Measurements from ENCODE around the gene MAU2.
"Not testable (repeated sequence)": the region's sequence is repeated elsewhere in the genome, so short reads cannot be mapped to it uniquely, and the experiment has no call there.

Gene MAU2

GRCh38 chr19:19372656-19373416 lies 52.2 kb downstream of the MAU2 start:
- Histone ChIP-seq H3K4me1 (ENCODE audit: control insufficient read depth in 5 of 5, insufficient read depth in 5 of 5, low read length in 5 of 5) (peaks cover 0 to 22% (median 11%) of the 10 kb centered on the region in 5 donors), H3K4me3 (ENCODE audit: low read depth in 1 of 5, low read length in 5 of 5) (peak overlapping the region in 3 of 5 donors; percentile 5 to 37 (median 36)), H3K27me3 (ENCODE audit: control insufficient read depth in 5 of 5, insufficient read depth in 4 of 5, low read length in 5 of 5) (no peaks in the 10 kb centered on the region), H3K27ac (ENCODE audit: low read depth, low read length) (peak overlapping the region; percentile 57), H3K9me3 (ENCODE audit: control insufficient read depth in 5 of 5, low read length in 5 of 5) (no peaks in the 10 kb centered on the region), H3K9ac (ENCODE audit: low read length in 5 of 5) (peak overlapping the region in 1 of 5 donors; percentile 31), H3K36me3 (ENCODE audit: control insufficient read depth in 5 of 5, insufficient read depth in 5 of 5, low read length in 5 of 5) (no peaks in the 10 kb centered on the region)

GRCh38 chr19:19379527-19379926 lies 58.9 kb downstream of the MAU2 start:
- no peaks in the 10 kb centered on the region for H3K36me3 ChIP-seq (ENCODE audit: control insufficient read depth in 5 of 5, insufficient read depth in 5 of 5, low read length in 5 of 5)
- no peak overlapping the region for H3K9ac ChIP-seq (ENCODE audit: low read length in 5 of 5)
- no peaks in the 10 kb centered on the region for H3K27me3 ChIP-seq (ENCODE audit: control insufficient read depth in 5 of 5, insufficient read depth in 4 of 5, low read length in 5 of 5)
- H3K27ac ChIP-seq (ENCODE audit: low read depth, low read length), result no peak overlapping the region
- peaks cover 0 to 14% (median 11%) of the 10 kb centered on the region in 5 donors for H3K4me1 ChIP-seq (ENCODE audit: control insufficient read depth in 5 of 5, insufficient read depth in 5 of 5, low read length in 5 of 5)
- no peaks in the 10 kb centered on the region for H3K9me3 ChIP-seq (ENCODE audit: control insufficient read depth in 5 of 5, low read length in 5 of 5)
- no peak overlapping the region for H3K4me3 ChIP-seq (ENCODE audit: low read depth in 1 of 5, low read length in 5 of 5)

- H3K27me3 ChIP-seq (ENCODE audit: control insufficient read depth in 5 of 5, insufficient read depth in 4 of 5, low read length in 5 of 5); H3K36me3 ChIP-seq (ENCODE audit: control insufficient read depth in 5 of 5, insufficient read depth in 5 of 5, low read length in 5 of 5); H3K4me3 ChIP-seq (ENCODE audit: low read depth in 1 of 5, low read length in 5 of 5); H3K9ac ChIP-seq (ENCODE audit: low read length in 5 of 5); H3K27ac ChIP-seq (ENCODE audit: low read depth, low read length); H3K9me3 ChIP-seq (ENCODE audit: control insufficient read depth in 5 of 5, low read length in 5 of 5): not testable (repeated sequence)
- peaks cover 0 to 18% (median 16%) of the 10 kb centered on the region in 5 donors for H3K4me1 ChIP-seq (ENCODE audit: control insufficient read depth in 5 of 5, insufficient read depth in 5 of 5, low read length in 5 of 5)
Observed at GRCh38 chr19:19380316-19380715, 59.7 kb downstream of the MAU2 start.

- H3K4me1 ChIP-seq (ENCODE audit: control insufficient read depth in 5 of 5, insufficient read depth in 5 of 5, low read length in 5 of 5), result peaks cover 3 to 20% (median 18%) of the 10 kb centered on the region in 5 donors
- no peak overlapping the region for H3K9ac ChIP-seq (ENCODE audit: low read length in 5 of 5)
- no peak overlapping the region for H3K27ac ChIP-seq (ENCODE audit: low read depth, low read length)
- H3K27me3 ChIP-seq (ENCODE audit: control insufficient read depth in 5 of 5, insufficient read depth in 4 of 5, low read length in 5 of 5), result peaks cover 0 to 2% (median 0%) of the 10 kb centered on the region in 5 donors
- H3K4me3 ChIP-seq (ENCODE audit: low read depth in 1 of 5, low read length in 5 of 5), result no peak overlapping the region
- no peaks in the 10 kb centered on the region for H3K36me3 ChIP-seq (ENCODE audit: control insufficient read depth in 5 of 5, insufficient read depth in 5 of 5, low read length in 5 of 5)
- H3K9me3 ChIP-seq (ENCODE audit: control insufficient read depth in 5 of 5, low read length in 5 of 5), result no peaks in the 10 kb centered on the region
Observed at GRCh38 chr19:19381007-19381926, 60.6 kb downstream of the MAU2 start.

GRCh38 chr19:19382118-19382517 lies 61.5 kb downstream of the MAU2 start:
- H3K4me3 ChIP-seq (ENCODE audit: low read depth in 1 of 5, low read length in 5 of 5), result no peak overlapping the region
- H3K27ac ChIP-seq (ENCODE audit: low read depth, low read length), result no peak overlapping the region
- no peak overlapping the region for H3K9ac ChIP-seq (ENCODE audit: low read length in 5 of 5)
- peaks cover 3 to 29% (median 26%) of the 10 kb centered on the region in 5 donors for H3K4me1 ChIP-seq (ENCODE audit: control insufficient read depth in 5 of 5, insufficient read depth in 5 of 5, low read length in 5 of 5)
- no peaks in the 10 kb centered on the region for H3K36me3 ChIP-seq (ENCODE audit: control insufficient read depth in 5 of 5, insufficient read depth in 5 of 5, low read length in 5 of 5)
- no peaks in the 10 kb centered on the region for H3K9me3 ChIP-seq (ENCODE audit: control insufficient read depth in 5 of 5, low read length in 5 of 5)
- H3K27me3 ChIP-seq (ENCODE audit: control insufficient read depth in 5 of 5, insufficient read depth in 4 of 5, low read length in 5 of 5), result peaks cover 0 to 2% (median 0%) of the 10 kb centered on the region in 5 donors

DNA sequence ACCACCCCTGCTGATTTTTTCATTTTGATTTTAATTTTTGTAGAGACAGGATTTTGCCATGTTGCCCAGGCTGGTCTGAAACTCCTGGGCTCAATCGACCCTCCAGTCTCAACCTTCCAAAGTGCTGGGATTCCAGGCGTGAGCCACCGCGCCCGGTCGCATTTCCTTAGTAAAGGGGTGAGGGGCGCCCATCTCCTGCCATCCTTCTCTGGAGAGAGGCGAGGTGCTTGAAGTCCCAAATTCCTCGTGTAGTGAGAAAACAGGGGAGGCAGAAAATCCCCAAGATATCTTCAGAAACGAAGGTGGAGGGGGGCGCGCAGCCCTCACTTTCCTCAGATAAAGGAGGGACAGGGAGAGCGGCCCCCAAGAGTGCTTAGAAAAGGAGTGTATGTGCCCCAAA lies 63.9 kb downstream of the MAU2 start:
- Histone ChIP-seq H3K9ac (ENCODE audit: low read length in 5 of 5) (peak overlapping the region in 4 of 5 donors; percentile 83 to 95 (median 90)), H3K27me3 (ENCODE audit: control insufficient read depth in 5 of 5, insufficient read depth in 4 of 5, low read length in 5 of 5) (peaks cover 0 to 2% (median 0%) of the 10 kb centered on the region in 5 donors), H3K4me1 (ENCODE audit: control insufficient read depth in 5 of 5, insufficient read depth in 5 of 5, low read length in 5 of 5) (peaks cover 5 to 44% (median 35%) of the 10 kb centered on the region in 5 donors), H3K27ac (ENCODE audit: low read depth, low read length) (no peak overlapping the region), H3K9me3 (ENCODE audit: control insufficient read depth in 5 of 5, low read length in 5 of 5) (no peaks in the 10 kb centered on the region), H3K36me3 (ENCODE audit: control insufficient read depth in 5 of 5, insufficient read depth in 5 of 5, low read length in 5 of 5) (no peaks in the 10 kb centered on the region), H3K4me3 (ENCODE audit: low read depth in 1 of 5, low read length in 5 of 5) (peak overlapping the region; percentile 61 to 77 (median 67))

- H3K27me3 ChIP-seq (ENCODE audit: control insufficient read depth in 5 of 5, insufficient read depth in 4 of 5, low read length in 5 of 5), result peaks cover 0 to 2% (median 0%) of the 10 kb centered on the region in 5 donors
- H3K36me3 ChIP-seq (ENCODE audit: control insufficient read depth in 5 of 5, insufficient read depth in 5 of 5, low read length in 5 of 5), result no peaks in the 10 kb centered on the region
- H3K4me1 ChIP-seq (ENCODE audit: control insufficient read depth in 5 of 5, insufficient read depth in 5 of 5, low read length in 5 of 5), result peaks cover 5 to 46% (median 36%) of the 10 kb centered on the region in 5 donors
- H3K27ac ChIP-seq (ENCODE audit: low read depth, low read length), result peak overlapping the region; percentile 75
- peak overlapping the region in 4 of 5 donors; percentile 83 to 97 (median 91) for H3K9ac ChIP-seq (ENCODE audit: low read length in 5 of 5)
- peak overlapping the region; percentile 73 to 86 (median 79) for H3K4me3 ChIP-seq (ENCODE audit: low read depth in 1 of 5, low read length in 5 of 5)
- no peaks in the 10 kb centered on the region for H3K9me3 ChIP-seq (ENCODE audit: control insufficient read depth in 5 of 5, low read length in 5 of 5)
Observed at GRCh38 chr19:19385131-19385895, 64.7 kb downstream of the MAU2 start.

DNA sequence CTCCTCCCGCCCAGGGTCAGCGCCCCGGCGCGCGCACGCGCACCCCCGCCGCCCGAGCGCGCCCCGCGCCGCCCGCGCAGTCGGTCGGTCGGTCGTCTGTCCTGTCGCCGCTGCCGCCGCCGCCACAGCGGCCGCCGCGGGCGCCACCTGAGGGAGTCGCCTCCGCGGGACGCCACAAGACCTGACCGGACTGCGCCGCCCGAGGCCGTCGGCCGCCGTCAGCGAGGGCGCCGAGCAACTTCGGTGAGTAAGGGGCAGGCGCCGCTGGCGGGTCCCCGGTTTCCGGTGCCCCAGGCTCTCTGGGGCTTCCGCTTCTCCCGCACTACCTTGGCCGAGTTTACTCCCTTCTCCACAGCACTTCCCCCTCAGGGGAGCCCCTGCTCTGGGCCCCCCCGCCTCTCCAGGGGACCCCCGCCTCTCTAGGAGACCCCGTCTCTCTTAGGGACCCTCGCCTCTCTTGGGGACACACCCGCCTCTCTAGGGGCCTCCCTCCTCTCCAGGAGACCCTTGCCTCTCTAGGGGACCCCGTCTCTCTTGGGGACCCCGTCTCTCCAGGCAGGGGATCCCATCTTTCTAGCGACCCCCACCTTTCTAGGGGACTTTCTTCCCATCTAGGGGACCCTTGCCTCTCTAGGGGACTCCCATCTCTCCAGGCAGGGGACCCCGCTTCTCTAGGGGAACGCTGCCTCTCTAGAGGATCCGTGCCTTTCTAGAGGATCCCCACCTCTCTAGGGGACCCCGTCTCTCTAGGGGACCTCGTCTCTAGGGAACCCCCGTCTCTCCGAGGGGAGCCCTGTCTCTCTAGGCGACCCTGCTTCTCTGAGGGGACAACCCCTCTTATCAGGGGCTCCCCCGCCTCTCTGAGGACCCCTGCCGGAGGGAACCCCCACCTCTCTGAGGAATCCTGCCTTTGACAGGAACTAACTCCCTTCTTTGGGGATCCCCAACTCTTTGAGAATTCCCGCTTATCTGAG lies 65.6 kb downstream of the MAU2 start:
- Histone ChIP-seq H3K27ac (ENCODE audit: low read depth, low read length) (peak overlapping the region; percentile 75), H3K4me1 (ENCODE audit: control insufficient read depth in 5 of 5, insufficient read depth in 5 of 5, low read length in 5 of 5) (peaks cover 5 to 46% (median 36%) of the 10 kb centered on the region in 5 donors), H3K4me3 (ENCODE audit: low read depth in 1 of 5, low read length in 5 of 5) (peak overlapping the region; percentile 73 to 87 (median 84)), H3K36me3 (ENCODE audit: control insufficient read depth in 5 of 5, insufficient read depth in 5 of 5, low read length in 5 of 5) (no peaks in the 10 kb centered on the region), H3K27me3 (ENCODE audit: control insufficient read depth in 5 of 5, insufficient read depth in 4 of 5, low read length in 5 of 5) (peaks cover 0 to 2% (median 0%) of the 10 kb centered on the region in 5 donors), H3K9me3 (ENCODE audit: control insufficient read depth in 5 of 5, low read length in 5 of 5) (no peaks in the 10 kb centered on the region), H3K9ac (ENCODE audit: low read length in 5 of 5) (peak overlapping the region; percentile 81 to 97 (median 95))

All from subcutaneous abdominal adipose tissue (tissue), 5 donors.